Measurements from ENCODE around the gene UPK2.

The UPK2 gene

DNA sequence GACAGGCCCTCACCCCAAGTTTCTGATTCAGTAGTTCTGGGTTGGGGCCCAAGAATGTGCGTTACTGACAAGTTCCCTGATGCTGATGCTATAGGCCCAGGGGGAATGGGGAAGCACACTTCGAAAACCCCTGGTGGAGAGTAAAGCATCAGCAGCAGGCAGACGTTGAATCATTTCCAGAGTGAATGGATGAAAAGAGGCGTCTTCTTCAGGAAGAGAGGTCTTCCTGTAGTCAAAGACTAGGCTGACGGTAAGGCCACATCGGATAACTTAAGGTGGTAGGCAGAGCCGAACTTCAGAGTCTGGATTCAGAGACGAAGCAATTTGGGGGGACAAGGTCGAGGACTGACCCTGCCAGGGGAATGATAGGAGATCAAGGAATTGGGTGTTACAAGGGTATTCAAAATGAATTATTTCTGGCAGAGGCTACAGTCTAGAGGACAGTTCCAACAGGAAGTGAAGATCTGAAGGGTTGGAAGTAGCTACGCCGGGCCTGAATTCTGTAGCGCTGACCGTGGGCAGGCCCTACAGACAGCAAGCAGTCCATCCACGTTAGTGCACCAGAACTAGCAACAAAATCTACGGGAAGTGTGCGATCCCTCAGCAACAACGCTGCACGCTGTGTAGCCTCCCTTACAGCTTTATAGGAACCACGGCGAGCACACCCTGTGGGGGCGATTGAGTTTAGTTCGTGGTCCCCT, 41.0 kb downstream of the UPK2 start:
- DNase-seq: no peak

DNA sequence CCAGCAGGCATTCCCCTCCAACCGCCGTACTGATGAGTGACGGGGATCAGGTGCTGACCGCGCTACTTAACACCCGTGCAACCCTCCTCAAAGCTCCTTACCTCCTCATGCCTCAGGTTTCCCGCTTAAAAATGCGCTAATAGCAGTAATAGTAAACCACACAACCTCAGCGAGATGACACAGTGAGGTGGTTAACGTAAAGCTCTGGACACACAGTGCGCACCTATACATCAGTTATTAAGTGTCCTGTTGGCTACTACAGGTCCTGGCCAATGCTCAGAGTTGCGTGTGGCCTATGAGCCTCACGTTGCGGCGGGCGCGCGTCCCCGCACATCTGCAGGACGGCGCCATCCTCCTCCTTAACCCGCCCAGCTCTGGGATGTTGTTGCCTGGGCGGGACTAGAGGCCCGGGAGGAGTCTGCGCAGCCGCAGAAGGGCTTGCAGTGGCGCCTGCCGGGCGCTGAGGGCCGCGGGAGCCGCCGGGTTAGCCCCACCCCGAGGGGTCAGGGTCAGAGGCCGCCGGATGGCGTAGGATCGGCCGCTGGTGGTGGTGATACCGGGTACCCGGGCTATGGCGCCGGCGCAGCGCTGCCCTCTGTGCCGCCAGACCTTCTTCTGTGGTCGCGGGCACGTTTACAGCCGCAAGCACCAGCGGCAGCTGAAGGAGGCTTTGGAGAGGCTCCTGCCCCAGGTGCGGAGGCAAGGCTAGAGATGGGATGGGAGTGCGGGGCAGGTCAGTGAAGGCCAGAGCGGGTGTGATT, 41.7 kb downstream of the UPK2 start, which contains the start of gene CENATAC:
Gene CENATAC, plus strand, starts transcription at position 512 of the 761 bp plus-strand sequence. Its CDS starts 60 bp downstream, at position 572.
- DNase-seq: peak; percentile 92

DNA sequence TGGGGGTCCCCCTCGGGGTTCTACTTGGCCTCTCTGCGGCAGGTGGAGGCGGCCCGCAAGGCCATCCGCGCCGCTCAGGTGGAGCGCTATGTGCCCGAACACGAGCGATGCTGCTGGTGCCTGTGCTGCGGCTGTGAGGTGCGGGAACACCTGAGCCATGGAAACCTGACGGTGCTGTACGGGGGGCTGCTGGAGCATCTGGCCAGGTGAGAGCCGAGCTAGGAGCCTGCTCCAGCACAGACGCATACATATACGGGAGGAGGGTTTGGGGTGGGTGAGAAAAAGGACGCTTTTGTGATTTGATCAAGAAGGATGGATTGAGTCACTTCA, 42.3 kb downstream of the UPK2 start:
- no peak for DNase-seq

DNA sequence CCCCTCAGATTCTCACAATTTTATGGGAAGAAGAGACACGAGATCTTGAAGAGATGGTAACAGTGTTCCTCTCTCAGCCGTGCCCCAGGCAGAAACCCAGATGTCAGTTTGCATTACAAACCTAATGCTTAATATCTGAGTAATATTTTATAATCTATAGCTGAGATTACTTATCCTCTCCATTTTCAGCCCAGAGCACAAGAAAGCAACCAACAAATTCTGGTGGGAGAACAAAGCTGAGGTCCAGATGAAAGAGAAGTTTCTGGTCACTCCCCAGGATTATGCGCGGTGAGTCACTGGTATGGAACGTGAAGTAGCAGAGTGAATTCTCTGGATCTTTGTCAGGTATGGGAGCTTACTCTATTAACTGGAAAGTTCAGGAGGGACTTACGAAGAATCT, 42.7 kb downstream of the UPK2 start:
- DNase-seq: no peak

DNA sequence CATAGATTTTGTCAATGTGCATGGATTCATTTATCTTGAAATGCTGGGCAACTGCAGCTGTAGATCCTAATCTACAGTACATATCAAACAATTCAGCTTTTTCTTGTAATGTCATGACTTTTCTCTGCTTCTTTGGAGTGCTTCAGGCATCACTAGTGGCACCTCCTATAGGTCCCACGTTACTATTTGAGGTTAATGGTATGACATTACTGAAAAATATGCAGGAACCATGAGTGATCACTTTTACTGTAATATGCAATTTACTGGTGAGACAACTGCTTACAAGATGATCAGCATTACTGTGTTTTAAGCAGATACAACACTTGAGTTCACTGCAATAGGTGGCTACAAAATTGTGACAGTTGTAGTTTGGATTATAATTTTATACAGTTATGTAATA, 44.8 kb downstream of the UPK2 start:
- DNase-seq: no peak

DNA sequence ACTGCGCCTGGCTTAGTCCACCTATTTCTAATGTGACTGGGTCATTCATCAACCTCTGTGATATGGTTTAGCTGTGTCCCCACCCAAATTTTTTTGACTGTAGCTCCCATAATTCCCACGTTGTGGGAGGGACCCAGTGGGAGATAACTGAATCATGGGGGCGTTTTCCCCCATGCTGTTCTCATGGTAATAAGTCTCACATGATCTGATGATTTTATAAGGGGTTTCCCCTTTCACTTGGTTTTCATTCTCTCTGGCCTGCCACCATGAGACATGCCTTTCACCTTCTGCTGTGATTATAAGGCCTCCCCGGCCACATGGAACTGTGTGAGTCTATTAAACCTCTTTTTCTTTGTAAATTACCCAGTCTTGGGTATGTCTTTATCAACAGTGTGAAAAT, 50.6 kb downstream of the UPK2 start:
- DNase-seq: no peak
